ENCODE data around the gene SPAG16.

The SPAG16 gene

DNA sequence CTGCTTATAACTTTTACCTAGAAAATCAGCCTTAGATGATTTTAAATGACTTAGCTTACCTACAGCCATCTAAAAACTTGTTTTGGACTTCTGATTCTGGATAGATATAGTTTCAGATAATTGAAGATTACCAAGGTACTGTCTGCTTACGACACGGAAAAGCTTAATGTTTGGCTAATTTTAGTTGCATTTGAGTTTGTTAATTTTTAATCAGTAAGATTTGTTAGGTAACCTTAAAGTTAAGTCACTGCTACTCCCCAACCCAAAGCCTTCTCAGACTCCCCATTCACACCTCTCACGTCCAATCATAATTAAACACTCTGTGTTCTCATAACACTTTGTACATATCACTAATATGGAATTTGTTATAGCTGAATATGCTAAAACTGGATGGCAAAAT, 936.0 kb downstream of the SPAG16 start:
- no peak for DNase-seq (ENCODE audit: low read depth)
- H3K4me3 ChIP-seq (ENCODE audit: control insufficient read depth, low read depth, low read length) = no peak overlapping the region
- TF ChIP-seq, protein P1, sequence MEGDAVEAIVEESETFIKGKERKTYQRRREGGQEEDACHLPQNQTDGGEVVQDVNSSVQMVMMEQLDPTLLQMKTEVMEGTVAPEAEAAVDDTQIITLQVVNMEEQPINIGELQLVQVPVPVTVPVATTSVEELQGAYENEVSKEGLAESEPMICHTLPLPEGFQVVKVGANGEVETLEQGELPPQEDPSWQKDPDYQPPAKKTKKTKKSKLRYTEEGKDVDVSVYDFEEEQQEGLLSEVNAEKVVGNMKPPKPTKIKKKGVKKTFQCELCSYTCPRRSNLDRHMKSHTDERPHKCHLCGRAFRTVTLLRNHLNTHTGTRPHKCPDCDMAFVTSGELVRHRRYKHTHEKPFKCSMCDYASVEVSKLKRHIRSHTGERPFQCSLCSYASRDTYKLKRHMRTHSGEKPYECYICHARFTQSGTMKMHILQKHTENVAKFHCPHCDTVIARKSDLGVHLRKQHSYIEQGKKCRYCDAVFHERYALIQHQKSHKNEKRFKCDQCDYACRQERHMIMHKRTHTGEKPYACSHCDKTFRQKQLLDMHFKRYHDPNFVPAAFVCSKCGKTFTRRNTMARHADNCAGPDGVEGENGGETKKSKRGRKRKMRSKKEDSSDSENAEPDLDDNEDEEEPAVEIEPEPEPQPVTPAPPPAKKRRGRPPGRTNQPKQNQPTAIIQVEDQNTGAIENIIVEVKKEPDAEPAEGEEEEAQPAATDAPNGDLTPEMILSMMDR (conservative IDR thresholded peaks at IDR 0.05; ENCODE audit: control insufficient read depth, insufficient read depth, low read depth, low read length) = no peak

DNA sequence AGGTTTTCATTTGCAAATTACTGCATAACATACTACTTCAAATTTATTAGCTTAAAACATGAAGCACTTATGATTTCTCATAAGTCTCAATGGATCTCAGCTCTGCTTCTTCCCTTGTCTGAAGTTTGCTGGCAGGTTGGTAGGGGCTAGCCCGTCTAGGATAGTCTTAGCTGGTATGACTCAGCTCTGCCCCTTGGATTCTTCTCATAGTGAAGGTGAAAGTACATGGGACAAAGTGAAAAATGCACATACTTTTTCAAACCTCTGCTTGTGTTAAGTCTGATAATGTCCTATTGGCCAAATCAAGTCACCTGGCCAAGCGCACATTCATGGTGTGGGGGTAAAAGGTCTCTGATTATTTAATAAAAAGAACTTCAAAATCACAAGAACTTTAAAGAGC, 941.8 kb downstream of the SPAG16 start:
- TF ChIP-seq, protein P1 (conservative IDR thresholded peaks at IDR 0.05; ENCODE audit: control insufficient read depth, insufficient read depth, low read depth, low read length) = no peak
- H3K4me3 ChIP-seq (ENCODE audit: control insufficient read depth, low read depth, low read length) = no peak overlapping the region
- no peak for DNase-seq (ENCODE audit: low read depth)

DNA sequence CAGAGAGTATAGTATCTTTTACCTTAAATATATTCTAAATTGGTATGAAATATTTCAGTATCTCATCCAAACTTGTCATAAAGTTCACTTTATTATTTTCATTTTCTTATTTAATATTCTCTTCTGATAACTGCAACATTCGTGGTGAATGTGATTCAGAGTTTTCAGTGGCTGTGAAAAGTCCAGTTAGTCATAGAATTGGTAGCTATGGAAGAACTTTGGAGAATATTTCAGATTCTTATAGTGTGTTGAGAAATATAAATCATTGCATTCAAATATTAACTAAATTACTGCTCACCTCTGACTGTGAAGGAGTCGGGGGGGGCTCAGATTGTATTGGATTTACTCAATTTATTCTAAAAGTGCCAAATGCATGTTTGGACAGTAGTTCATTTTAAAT, 948.0 kb downstream of the SPAG16 start:
- TF ChIP-seq, protein P1 (conservative IDR thresholded peaks at IDR 0.05; ENCODE audit: control insufficient read depth, insufficient read depth, low read depth, low read length) = no peak
- H3K4me3 ChIP-seq (ENCODE audit: control insufficient read depth, low read depth, low read length) = no peak overlapping the region
- no peak for DNase-seq (ENCODE audit: low read depth)

DNA sequence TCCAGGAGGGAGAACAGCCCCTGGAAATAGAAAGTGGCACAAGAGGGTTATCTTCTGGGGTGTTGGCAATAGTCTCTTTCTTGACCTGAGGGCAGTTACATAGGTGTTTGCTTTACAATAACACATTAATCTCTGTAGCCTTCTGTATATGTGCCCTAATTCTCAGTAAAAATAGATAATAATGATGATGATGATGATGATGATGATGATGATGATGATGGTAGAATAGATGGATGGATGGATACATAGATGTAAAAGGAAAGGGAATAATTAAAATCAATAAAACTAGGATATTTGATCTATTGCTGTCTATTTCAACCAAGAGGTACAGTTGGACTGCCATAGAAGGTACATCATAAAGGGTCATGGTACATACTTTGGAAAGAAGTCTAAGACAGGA, 948.9 kb downstream of the SPAG16 start:
- no peak overlapping the region for H3K4me3 ChIP-seq (ENCODE audit: control insufficient read depth, low read depth, low read length)
- DNase-seq (ENCODE audit: low read depth) = no peak
- TF ChIP-seq, protein P1 (conservative IDR thresholded peaks at IDR 0.05; ENCODE audit: control insufficient read depth, insufficient read depth, low read depth, low read length) = no peak

DNA sequence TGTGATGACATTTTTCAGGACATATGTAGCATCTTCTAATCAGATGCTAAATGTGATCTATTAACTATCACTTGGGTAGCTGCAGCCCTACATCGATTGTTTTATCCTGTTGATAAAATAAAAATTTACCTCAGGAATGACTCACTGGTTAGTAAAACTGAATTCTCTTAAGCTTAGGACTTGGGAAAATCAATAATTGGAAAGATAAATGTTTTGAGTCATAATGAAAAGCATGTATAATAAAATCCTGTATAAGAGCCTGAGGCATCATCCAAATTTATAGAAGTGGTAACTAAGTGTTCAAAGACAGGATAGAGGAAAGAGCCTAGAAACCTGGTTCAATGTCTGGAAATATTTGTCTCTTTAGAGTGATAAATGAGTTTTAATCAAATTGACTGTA, 958.5 kb downstream of the SPAG16 start:
- TF ChIP-seq, protein P1 (conservative IDR thresholded peaks at IDR 0.05; ENCODE audit: control insufficient read depth, insufficient read depth, low read depth, low read length) = no peak
- DNase-seq (ENCODE audit: low read depth) = no peak
- H3K4me3 ChIP-seq (ENCODE audit: control insufficient read depth, low read depth, low read length) = no peak overlapping the region

DNA sequence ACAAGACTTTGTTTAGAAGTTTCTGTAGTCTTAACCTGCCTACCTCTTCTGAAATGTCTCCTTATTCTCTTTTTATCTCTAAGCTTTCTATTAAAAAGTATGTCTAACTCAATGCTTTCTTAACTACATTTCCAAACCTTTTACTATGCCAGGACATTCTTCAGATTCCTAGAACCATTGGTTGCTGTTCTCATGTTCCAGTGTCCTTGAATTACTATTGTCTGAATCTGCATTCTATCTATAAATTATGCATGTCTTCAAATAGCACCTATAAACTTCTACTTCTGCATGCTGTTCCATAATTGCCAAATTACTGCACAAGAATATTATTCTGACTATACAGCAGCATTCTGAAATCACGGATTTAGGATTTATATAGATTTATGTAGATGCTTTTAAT, 960.6 kb downstream of the SPAG16 start:
- no peak for DNase-seq (ENCODE audit: low read depth)
- TF ChIP-seq, protein P1 (conservative IDR thresholded peaks at IDR 0.05; ENCODE audit: control insufficient read depth, insufficient read depth, low read depth, low read length) = no peak
- H3K4me3 ChIP-seq (ENCODE audit: control insufficient read depth, low read depth, low read length) = no peak overlapping the region

DNA sequence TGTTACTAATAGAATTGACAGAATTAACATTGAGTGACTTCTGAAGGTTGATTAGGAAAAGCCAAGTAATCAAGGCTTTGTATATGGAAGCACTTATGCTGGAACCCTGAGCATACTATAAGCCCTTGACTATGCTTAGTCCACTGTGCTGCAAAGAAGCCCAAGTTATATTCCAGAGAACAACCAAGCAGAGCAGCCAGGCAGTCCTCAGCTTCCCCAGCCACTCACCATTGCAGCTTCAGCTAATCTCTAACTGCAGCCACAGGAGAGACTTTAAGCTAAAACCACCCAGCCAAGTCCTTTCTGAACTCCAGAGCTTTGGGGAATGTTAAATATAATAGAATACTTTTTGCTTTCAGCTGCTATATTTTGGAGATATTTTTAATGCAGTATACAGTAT, 962.2 kb downstream of the SPAG16 start:
- no peak for DNase-seq (ENCODE audit: low read depth)
- no peak overlapping the region for H3K4me3 ChIP-seq (ENCODE audit: control insufficient read depth, low read depth, low read length)
- TF ChIP-seq, protein P1 (conservative IDR thresholded peaks at IDR 0.05; ENCODE audit: control insufficient read depth, insufficient read depth, low read depth, low read length) = no peak
